ENCODE data around the gene CAMTA1. TPM values are rescaled to one million over a fixed set of nuclear protein-coding genes. Genes with fewer than 3 reads are reported as not detected.
A peak's percentile ranks its signal among the peaks of the same experiment; 100 is the strongest.

CAMTA1 gene
- total RNA-seq, 1 donor from 2014 or later: 160 TPM

DNA sequence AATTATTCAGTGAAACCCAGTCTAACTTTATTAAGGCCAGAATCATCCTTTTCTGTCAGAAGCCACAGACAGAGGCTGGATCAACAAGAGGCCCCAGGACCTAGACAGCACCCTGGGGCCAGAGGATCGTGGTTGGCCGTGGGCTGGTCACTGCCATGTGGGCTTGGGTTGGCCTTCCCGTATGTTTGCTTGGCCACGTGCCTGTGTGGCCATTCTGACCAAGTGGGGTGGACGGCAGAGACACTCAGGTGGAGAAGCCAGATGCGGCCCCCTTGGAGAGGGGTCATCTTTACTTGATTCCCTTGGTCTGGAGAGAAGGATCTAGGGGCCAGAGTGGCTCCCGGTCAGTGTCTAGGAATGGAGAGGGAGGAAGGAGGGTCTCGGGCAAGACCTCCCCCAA lies 327.9 kb downstream of the CAMTA1 start:
- no peak overlapping the region for H3K4me3 ChIP-seq
- no peak for DNase-seq
- H3K36me3 ChIP-seq: no peaks in the 10 kb centered on the region
- TF ChIP-seq, protein P1, sequence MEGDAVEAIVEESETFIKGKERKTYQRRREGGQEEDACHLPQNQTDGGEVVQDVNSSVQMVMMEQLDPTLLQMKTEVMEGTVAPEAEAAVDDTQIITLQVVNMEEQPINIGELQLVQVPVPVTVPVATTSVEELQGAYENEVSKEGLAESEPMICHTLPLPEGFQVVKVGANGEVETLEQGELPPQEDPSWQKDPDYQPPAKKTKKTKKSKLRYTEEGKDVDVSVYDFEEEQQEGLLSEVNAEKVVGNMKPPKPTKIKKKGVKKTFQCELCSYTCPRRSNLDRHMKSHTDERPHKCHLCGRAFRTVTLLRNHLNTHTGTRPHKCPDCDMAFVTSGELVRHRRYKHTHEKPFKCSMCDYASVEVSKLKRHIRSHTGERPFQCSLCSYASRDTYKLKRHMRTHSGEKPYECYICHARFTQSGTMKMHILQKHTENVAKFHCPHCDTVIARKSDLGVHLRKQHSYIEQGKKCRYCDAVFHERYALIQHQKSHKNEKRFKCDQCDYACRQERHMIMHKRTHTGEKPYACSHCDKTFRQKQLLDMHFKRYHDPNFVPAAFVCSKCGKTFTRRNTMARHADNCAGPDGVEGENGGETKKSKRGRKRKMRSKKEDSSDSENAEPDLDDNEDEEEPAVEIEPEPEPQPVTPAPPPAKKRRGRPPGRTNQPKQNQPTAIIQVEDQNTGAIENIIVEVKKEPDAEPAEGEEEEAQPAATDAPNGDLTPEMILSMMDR (IDR thresholded peaks at IDR 0.05; ENCODE audit: borderline replicate concordance): no peak
- H3K27ac ChIP-seq (replicated peaks): no peak overlapping the region
- intact Hi-C loops (cut with micrococcal nuclease): no loop called here
- no peaks in the 10 kb centered on the region for H3K4me1 ChIP-seq
- peaks cover 39% of the 10 kb centered on the region for H3K27me3 ChIP-seq (ENCODE audit: low read depth)
- H3K9me3 ChIP-seq (replicated peaks): peaks cover 4% of the 10 kb centered on the region

DNA sequence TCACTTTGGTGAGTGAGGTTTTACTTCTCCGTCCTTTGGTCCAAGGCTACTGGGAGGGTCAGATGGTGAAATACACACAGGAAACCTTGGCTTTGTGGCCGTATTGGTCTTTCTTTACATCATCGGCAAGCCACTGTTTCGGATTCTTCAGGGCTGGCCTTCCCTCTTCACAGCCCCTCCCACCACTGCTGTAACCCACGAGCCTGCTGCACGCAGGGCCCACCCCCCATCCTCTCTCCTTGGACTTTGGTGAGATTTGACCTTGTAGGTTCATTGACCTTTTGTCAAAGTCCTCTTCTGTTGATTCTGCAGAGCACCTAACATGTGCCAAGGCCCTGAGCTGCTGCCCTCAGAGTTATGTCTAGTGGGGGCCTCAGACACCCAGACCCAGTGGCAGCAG lies 328.6 kb downstream of the CAMTA1 start:
- intact Hi-C loops (cut with micrococcal nuclease): no loop called here
- Histone ChIP-seq H3K27me3 (ENCODE audit: low read depth) (peaks cover 32% of the 10 kb centered on the region), H3K9me3 (replicated peaks) (peaks cover 4% of the 10 kb centered on the region), H3K36me3 (no peaks in the 10 kb centered on the region), H3K4me3 (no peak overlapping the region), H3K27ac (replicated peaks) (no peak overlapping the region), H3K4me1 (no peaks in the 10 kb centered on the region)
- TF ChIP-seq, protein P1 (IDR thresholded peaks at IDR 0.05; ENCODE audit: borderline replicate concordance): no peak
- no peak for DNase-seq

DNA sequence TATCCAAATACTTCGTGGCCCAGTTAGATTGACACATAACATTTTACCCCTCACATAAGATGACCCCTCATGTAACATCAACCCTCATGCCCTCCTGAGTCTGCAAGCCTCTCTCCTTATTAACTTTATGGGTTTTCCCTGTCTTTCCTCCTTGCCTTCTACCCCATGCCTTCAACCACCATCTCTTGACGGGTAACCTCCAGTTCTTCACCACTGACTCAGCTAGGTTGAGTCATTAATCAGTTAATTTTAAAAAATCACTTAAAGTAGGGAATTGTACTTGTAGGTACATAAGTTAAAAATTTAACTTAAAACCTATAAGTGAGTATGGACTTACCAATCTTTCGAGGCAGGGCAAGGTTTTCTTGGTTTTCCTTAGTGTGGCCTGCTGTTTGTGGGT lies 330.7 kb downstream of the CAMTA1 start:
- TF ChIP-seq, protein P1 (IDR thresholded peaks at IDR 0.05; ENCODE audit: borderline replicate concordance): no peak
- intact Hi-C loops (cut with micrococcal nuclease): no loop called here

DNA sequence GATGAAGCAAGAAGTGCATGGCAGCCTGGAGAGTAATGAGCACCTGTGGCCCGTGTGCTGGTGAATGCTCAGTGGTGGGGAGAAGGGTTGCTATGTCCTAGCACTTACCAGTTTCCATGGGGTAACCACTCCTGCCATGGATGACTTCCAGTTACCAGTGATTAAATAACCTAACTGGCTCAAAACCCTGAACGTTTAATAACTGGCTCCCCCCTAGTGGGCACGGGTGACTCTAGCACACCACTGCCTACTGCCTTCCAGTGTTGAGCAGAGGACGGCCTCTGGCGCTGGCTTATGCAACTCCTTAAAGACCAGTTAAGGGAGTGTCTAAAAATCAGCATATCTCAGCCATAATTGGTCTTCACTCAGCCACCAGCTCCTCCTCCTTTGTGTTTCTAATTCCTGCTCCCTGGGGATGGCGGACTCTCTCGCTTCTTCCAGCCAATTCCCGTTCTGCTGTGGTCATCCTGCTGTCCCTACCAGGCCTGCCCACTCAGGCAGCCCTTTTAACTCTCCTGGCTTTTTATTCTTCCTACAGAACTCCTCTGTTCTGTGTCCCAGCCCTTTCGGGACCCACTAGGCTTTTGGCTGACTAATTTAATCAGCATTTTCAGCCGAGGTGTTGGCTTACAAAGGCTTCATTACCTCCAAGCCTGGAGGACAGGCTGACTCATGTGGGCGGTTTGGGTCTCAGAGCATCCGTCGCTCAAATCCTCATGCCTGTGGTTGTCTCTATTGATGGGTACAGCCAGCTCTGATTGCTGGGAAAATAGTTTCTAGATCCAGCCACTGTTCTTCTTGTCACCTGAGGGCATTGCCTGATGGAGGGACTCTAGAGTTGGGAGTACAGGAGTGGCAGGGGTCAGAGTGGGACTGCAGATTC lies 332.4 kb downstream of the CAMTA1 start:
- Histone ChIP-seq H3K27ac (replicated peaks) (no peak overlapping the region), H3K36me3 (no peaks in the 10 kb centered on the region), H3K27me3 (ENCODE audit: low read depth) (peaks cover 6% of the 10 kb centered on the region), H3K4me1 (peaks cover 17% of the 10 kb centered on the region), H3K9me3 (replicated peaks) (peaks cover 4% of the 10 kb centered on the region), H3K4me3 (no peak overlapping the region)
- TF ChIP-seq, protein P1 (IDR thresholded peaks at IDR 0.05; ENCODE audit: borderline replicate concordance): peak; percentile 23
- intact Hi-C loops (cut with micrococcal nuclease): no loop called here
- no peak for DNase-seq

More for the DNA sequence above, 330.7 kb downstream of the CAMTA1 start:
- Histone ChIP-seq H3K9me3 (replicated peaks) (peaks cover 4% of the 10 kb centered on the region), H3K36me3 (no peaks in the 10 kb centered on the region), H3K27me3 (ENCODE audit: low read depth) (peaks cover 11% of the 10 kb centered on the region), H3K4me3 (no peak overlapping the region), H3K4me1 (peaks cover 2% of the 10 kb centered on the region), H3K27ac (replicated peaks) (no peak overlapping the region)
- DNase-seq: no peak

DNA sequence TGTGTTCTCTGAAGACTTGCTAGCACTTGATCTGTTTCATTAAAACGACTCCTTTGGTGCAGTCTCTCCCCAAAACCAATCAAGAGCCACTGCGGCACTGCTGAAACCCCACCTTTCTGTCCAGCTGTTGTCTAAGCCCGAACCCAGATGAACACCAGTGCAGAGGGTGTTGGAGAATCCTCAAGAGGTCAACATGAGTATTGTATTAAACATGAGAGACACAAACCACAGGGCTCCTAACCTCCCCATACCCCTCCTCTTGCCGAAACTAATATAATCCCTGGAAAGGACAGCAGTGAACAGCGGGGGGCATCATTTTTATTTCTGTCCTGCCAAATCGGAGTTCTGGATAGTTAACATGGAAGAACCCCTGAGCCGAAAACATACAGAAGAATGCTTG lies 333.9 kb downstream of the CAMTA1 start:
- peaks cover 17% of the 10 kb centered on the region for H3K4me1 ChIP-seq
- H3K27me3 ChIP-seq (ENCODE audit: low read depth): no peaks in the 10 kb centered on the region
- no peaks in the 10 kb centered on the region for H3K36me3 ChIP-seq
- intact Hi-C loops (cut with micrococcal nuclease): no loop called here
- DNase-seq: no peak
- H3K27ac ChIP-seq (replicated peaks): no peak overlapping the region
- peaks cover 4% of the 10 kb centered on the region for H3K9me3 ChIP-seq (replicated peaks)
- H3K4me3 ChIP-seq: no peak overlapping the region
- TF ChIP-seq, protein P1 (IDR thresholded peaks at IDR 0.05; ENCODE audit: borderline replicate concordance): no peak

Measured in left ventricle myocardium inferior (tissue), 1 donor.